ENCODE data around the gene PTPRJ.
A peak's percentile ranks its signal among the peaks of the same experiment; 100 is the strongest.

PTPRJ gene

DNA sequence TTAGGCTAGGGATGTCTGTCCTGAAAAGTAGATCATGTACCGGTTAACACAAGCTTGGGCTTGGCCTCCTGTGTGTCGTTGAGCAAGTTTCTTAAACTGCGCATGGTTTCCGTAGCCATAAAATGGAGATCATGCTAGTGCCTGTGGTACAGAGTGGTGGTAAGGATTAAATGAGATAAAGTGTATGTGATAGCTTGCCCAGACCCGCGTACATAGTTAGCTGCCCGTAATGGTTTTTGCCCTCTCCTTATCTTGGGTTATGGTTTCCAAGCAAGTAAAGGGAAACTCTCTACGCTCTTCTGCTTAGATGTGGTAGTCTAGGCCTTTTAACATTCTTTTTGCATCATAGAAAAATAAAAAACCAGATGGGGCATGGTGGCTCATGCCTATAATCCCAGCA, 11.0 kb upstream of the PTPRJ start:
- DNase-seq, result no peak

DNA sequence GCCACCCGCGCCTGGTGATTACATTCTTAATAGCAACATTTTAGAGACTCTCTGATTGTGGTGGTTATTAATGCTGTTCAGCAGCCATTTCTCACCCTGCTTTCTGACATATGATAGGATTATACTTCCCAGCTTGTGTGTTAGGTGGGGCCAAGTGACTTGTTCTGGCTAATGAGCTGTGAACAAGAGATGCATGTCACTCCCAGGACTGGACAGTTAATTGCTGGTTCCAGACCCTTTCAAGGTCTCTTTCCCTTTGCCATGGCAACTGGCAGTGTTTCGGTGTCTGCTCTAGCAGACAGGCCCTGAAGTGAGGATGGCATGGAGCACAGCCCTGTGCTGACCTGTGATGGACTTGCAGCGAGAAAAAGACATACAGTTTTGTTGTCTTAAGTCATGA, 8.9 kb upstream of the PTPRJ start:
- DNase-seq, result no peak

DNA sequence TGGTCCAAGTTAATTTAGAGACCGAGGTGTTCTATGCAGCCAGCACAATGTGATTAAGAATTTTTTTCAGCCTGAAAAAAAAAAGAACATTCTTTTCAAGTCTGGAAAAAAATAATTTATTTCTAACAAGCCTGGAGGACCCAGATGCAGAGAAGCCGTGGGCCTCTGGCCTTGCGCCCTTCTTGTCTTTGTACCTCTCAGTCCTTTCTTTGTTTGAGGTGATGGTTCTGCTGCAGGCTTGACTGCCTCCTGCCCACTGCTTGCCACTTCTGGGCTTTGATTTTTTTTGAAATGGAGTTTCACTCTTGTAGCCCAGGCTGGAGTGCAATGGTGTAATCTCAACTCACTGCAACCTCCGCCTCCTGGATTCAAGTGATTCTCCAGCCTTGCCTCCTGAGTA, 7.2 kb upstream of the PTPRJ start:
- DNase-seq, result no peak

DNA sequence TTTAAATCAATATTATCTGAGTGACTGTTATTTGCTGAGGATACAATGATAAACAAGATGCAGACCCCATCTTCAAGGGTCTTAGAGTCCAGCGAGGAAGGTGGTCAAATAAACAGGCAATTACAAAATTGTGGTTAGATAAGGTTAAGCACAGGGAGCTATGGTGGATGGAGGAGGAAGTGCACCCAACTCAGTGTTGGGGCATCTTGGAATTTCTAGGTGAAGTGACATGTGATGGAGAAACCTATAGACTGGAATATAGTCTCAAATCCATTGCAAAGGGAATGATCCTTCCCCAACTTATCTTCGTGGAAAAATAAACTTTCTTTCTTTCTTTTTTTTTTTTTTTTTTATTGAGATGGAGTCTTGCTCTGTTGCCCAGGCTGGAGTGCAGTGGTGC, 3.4 kb upstream of the PTPRJ start:
- DNase-seq, result no peak

DNA sequence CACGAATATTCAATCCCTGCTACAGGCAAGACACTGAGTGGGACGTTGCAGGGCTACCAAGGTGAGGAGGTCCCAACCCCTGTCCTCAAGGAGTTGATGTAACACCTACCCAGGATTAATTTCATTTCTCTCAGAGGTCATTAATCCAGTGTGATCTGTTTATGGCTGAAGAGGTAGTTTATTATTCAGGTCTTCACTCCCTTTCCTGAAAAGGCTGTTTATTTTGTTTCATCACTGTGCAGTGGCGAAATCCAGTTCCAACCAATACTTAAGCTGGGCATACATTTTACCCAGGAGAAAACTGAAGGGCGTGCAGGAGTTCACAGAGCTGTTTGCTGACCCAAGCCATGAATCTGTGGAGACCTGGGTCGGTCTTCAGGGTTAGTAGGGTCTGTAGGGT, 2.7 kb upstream of the PTPRJ start:
- no peak for DNase-seq

DNA sequence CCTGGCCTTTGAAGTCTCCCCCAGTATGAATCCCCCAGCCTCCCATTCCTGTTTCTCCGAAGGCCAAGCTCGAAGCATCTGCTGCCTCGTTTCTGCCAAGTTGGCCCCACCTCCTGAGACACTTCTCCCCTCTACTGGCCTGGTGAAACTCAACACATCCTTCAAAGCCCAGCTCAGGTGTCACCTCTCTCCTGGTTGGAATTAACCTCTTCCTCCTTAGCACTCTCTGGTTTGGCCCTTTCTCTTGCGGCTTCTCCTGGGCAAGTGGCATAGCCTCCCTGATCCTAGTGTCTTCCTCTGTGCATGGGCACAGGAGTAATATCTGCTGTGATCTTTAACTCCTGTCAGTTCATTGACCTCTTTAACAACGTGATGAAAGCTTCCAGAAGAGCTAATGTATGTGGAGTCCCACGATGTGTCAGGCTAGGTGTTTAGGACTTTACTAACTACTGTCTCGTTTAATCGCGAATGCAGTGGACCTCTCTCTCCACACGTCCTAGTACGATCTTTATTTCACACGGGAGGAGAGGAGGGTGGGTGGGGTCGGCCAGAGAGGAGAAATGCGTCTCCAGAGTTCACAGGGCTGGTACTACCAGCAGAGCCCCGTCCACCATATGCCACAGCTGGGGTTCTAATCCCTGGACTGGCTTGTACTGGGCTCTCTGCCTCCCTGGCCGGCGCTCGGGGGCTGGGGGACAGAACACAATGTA, 826 bp upstream of the PTPRJ start:
- no peak for DNase-seq

DNA sequence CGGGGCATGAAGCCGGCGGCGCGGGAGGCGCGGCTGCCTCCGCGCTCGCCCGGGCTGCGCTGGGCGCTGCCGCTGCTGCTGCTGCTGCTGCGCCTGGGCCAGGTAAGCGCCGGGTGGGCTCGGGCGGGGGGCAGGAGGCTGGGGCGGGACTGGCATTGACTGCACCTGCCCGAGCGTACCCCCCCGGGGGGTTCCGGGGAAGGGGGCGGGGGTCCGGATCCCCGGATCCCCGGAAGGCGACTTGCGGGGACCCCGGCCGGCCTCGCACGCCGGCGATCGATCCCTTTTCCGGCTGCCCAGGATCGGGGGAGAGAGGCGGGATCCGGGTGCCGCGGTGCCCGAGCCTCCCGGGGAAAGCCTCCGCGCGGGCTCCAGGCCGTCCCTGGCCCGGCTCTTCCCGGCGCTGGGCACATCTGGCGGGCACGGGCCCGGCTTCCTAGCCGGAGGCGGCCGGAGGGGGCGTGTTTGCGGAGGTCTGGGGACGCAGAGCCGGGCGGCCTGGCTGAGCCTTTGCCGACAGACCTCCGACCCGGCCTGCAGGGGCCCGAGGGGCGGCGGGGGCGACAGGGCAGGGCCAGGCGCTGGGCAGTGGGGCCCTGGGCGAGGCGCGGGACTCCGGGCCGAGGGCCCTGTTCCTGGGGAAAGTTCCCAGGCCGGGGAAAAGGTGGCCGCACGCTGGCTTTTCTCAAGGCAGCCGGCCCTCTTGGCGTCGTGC, 705 bp downstream of the PTPRJ start:
- DNase-seq, result no peak

DNA sequence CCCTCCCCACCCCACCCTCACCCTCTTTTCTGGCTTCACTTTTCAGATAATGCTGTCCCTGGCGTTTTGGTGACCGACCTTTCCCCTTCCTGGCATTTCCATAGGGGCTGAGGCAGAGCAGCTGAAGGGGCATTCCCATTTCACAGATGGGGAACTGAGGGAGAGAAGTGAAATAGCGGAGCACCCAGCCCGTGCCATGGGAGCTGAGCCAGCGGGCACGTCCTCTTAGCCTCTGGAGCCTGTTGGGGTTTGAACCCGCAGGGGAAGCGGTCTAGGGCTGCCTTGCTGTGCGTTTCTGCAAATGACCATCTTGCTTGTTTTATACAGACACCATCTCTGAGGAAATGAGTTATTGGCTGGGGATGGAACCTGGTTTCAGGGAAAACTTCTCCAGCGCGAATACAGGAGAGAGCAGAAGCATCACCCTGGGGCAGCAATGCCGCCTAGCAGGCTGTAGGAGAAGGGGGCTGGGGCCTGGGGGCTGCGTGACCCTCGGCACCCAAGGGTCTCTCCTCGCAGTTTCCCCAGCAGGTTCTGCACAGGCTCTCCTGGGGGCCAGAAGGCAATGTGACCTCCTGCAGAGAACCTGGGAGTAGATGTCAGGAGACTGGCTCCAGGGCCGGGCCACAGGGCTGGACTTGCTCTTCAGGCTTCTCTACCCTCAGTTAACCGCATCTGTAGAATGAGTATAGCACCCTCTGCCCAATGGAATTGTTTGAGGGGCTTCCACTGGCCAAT, 1.5 kb downstream of the PTPRJ start:
- peak; percentile 38 for DNase-seq

DNA sequence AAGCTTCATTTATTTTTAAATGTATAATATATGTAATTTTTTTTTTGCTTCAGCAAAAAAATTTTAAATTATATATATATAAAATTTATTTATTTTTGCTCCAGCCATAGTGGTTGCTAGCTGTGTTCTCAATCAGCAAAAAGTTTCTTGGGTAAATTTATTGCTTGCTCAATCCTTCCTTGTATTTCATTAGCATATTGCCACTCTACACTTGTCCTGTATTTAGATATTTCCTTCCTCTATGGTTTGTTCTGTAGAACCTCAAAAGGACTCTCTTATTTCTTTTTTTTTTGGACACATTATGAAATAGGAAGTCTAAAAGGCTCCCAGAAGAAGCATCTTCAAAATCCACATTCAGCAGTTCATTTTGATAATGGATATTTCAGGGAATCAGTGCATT, 2.3 kb downstream of the PTPRJ start:
- no peak for DNase-seq

DNA sequence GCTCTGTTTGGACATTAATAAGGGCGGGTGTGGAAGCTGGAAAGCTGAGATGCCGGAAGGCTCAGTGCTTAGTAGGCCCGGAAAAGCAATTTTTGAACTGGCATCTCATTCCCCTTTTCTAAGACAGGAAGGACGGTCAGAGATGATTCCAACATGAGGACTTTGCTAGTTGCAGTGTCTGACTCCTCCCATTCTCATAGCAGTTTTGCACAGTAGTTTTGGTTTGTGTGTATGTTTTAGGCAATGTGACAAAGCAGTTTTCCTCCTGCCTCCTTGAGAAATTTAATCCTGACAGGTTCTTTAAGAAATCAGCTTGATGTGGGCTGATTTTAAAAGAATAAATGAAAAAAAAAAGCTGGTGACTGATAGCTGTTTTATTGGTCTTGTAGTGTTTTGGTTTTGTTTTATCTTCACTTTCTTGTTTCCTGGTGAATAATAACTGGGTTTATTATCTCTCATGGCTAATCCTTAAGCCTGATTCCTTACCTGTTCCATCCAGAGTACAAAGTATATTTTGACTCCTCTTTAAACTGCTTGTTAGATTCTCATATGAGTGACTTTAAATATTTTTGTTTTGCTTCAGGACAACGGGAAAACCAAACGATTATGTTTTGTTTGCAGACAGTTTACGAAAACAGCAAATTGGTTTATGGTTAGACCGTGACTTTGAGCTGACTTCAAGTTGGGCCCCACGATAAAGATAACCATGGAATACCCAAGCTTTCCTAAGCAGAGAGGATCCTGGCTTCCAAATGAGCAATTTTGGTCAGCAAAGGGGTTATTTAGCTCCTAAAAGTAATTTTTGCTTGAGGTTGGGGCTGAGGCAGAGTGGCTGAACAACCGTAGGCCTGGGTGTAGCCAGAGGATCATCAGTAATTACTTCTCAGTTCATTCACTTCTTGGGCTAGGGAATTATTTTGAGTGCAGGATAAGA, 3.4 kb downstream of the PTPRJ start:
- DNase-seq, result no peak

DNA sequence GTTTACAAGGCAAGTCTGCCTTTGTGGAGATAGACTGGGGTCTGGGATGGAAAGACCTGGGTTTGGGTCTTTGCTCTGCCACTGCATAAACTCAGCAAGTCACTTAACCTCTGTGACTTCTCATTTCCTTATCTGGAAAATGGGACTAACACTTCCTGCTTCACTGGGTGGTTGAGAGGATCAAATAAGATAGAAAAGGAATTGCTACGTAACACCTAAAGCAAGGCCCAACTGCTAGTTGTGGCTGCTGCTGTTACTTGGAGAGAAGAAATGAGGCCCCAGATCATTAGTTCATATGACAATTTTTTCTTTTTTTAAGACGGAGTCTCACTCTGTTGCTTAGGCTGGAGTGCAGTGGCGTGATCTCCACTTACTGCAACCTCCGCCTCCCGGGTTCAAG, 5.9 kb downstream of the PTPRJ start:
- no peak for DNase-seq

DNA sequence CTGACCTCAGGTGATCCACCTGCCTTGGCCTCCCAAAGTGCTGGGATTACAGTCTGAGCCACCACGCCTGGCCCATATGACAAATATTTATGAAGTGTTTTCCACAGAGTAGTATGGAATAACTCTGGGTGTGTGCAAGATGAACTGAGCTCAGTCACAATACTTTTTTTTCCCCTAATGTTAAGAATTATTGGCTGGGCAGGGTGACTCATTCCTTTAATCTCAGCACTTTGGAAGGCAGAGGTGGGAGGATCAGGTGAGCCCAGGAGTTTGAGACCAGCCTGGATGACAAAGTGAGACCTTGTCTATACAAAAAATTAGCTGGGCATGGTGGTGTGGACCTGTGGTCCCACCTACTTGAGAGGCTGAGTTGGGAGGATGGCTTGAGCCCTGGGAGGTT, 6.4 kb downstream of the PTPRJ start:
- DNase-seq, result no peak

DNA sequence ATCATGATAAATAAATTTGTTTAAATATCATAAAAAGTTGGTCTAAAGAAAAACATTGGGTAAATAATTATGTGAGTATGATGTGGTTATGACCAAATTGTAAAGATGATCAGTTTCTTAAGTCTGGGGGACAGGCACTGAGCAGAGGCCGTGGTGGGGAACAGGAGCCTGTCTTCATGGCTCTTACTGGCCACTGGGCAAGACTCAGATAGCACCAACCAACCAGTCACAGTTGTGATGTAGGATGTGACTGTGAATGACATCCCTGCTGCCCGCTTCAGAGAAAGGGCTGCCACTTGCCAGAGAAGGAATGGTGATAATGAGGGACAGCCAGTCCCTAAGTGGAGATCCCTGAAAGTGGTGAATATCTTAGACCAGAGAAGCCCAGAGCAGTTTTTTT, 7.0 kb downstream of the PTPRJ start:
- no peak for DNase-seq

DNA sequence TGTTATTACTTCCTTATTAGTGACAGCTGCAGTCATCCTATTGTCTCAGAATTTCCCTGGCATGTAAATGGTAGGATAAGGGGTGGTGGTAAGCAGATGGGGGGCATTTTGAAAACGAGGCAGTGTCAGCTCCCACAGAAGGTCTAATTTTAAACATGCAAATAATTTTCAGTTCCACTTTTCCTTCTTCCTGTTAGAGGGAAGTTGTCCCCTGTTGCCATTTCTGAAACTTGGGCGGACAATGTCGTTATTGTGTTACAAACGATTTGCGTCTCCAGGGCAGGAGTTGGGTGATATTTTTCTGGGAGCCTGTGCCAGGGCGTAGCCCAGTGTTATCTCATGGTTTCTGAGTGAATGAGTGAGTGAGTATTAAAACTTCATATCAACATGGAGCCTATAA, 7.4 kb downstream of the PTPRJ start:
- DNase-seq, result no peak

DNA sequence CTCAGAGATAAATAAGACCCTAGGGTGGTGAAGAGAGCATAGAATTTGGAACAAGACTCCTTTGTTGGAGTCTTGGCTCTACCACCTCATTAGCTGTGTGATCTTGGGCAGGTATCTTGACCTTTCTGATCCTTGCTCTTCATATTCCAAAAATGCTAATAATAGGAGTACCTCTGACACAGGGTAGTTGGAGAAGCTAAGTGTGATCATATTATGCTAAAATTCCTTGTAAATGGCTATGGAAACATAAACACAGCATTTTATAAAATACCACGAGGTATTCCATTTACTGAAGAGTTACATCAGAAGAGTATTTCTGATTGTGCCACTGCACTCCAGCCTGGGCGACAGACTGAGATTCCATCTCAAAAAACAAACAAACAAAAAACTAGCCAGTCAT, 9.4 kb downstream of the PTPRJ start:
- DNase-seq, result no peak

DNA sequence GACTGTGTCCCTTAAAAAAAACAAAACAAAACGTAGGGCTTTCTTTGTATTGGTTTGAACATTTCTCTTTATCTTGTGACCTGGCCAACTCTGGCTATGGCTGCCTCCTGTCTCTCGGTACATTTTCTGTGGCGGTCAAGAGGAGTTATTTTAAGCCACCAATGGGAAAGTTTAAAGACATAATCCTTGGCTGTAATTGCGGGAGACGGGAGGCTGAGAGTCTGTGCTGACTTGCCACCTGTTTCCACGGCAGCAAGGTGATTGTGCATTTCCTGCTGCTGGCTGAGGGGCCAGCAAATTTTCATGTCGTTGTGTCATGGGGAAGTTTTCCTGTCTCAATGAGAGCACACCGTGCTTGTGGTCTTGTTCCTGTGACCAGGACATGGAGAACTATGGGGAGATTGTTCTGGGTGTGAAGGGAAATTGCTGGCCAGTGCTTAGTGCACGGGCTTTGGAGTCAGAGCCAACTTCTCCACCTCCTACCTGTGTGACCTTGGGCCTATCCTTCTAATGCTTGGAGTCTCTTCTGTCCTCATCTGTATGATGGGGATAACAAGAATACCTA, 11.0 kb downstream of the PTPRJ start:
- DNase-seq, result peak; percentile 37

DNA sequence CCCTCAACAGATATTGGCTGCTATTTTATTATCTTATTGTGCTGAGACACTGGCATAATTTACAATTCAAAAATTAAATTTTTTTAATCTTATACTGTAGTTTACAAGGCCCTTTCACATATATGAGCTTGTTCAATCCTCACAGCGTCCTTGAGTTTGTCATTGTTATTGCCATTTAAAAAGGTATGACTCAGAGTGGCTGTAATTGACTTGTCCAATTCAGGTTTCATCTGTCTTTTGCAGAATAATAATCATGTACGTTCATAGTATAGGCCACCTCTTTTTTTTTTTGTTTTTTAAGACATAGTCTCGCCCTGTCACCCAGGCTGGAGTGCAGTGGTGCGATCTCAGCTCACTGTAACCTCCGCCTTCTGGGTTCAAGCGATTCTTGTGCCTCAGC, 11.5 kb downstream of the PTPRJ start:
- DNase-seq, result no peak

DNA sequence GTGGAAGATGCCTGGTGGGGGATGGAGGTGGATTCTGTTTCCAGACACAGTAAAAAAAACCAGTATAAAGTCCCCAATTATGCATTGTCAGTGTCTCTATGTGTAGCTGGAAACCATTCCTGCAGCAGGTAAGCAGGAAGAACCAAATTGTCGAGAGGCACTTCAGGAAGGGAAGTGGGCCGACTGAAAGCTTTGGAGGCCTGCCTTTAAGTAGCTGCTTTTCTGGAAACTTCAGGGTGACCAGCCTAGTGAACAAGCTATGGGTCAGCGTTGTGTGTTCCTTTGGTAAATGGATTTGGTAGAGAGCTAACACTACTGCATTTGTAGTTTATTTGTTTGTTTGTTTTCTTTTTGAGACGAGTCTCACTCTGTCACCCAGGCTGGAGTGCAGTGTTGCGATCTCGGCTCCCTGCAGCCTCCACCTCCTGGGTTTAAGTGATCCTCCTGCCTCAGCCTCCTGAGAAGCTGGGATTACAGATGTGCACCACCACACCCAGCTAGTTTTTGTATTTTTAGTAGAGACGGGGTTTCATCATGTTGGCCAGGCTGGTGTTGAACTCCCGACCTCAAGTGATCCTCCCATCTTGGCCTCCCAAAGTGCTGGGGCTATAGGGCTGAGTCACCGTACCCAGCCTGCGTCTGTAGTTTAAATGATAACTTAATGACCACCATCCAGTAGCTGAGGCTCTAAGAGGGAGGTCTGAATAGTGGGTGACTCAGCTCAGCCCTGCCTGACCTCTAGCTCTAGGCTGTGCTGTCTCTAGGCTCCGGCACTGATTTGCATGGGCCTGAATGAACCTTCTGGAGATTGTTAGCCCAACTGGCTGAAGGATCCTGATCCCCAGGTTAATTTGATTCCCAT, 12.8 kb downstream of the PTPRJ start:
- no peak for DNase-seq

DNA sequence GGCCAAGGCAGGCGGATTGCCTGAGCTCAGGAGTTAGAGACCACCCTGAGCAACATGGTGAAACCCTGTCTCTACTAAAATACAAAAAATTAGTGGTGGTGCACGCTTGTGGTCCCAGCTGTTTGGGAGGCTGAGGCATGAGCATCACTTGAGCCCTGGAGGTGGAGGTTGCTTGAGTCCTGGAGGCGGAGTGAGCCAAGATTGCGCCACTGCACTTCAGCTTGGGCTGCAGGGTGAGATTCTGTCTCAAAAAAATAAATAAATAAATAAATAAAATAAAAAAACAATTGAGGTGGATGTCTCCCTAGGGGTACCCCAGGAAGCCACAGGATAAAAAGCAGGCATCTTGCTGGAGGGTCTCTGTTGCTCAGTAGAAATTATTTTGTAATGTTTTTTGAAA, 14.1 kb downstream of the PTPRJ start:
- no peak for DNase-seq

DNA sequence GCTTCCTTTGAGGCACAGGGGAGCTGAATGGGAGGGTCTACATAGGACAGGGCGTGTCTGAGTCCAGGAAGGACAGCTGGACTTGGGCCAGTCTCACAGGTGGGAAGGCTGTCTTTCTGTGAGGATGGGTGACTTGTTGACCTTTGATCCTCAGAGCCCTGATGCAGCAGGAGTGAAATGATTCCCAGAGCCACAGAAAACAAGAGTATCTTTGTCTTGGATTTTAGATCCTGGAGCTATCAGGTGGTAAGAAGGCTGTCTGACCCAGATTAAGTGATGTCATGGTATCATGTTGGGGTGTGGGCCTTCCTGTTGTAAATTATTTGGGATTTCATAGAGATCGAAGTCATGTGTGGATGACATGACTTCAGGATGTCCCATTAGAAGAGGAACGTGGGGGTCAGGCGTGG, 15.0 kb downstream of the PTPRJ start:
- no peak for DNase-seq
